Central memory CD8-positive, alpha-beta T cell (primary cell): ENCODE data around the gene STAT4.

Experiments used
- ATAC-seq: fragments of 150-1000 bp; cut with Tn5 transposase; replicated peaks from 2 replicates; pipeline ENCODE4 v1.10.0; 2022; ENCODE audit warnings: mild to moderate bottlenecking, moderate FRiP score, moderate number of reproducible peaks; ENCODE audit not compliant: poor library complexity, severe bottlenecking; ENCODE audit errors: extremely low read depth
- DNase-seq, 2 donors: peaks; one replicate each; pipeline ENCODE4 v3.0.0; 2021; ENCODE audit warnings: low spot score in 2 of 2
- H3K27ac Mint-ChIP-seq: one replicate; pipeline ENCODE4 v1.8.0; 2022; ENCODE audit warnings: low read depth, mild to moderate bottlenecking, moderate library complexity, mixed read lengths
- H3K27me3 Mint-ChIP-seq: one replicate; pipeline ENCODE4 v1.8.0; 2022; ENCODE audit warnings: mixed read lengths
- H3K36me3 Mint-ChIP-seq: one replicate; pipeline ENCODE4 v1.8.0; 2022; ENCODE audit warnings: mild to moderate bottlenecking, moderate library complexity, mixed read lengths; ENCODE audit not compliant: insufficient read depth
- H3K4me1 Mint-ChIP-seq: one replicate; pipeline ENCODE4 v1.8.0; 2022; ENCODE audit warnings: mixed read lengths
- H3K4me3 Mint-ChIP-seq: one replicate; pipeline ENCODE4 v1.8.0; 2022; ENCODE audit warnings: mild to moderate bottlenecking, moderate library complexity, mixed read lengths
- H3K9me3 Mint-ChIP-seq: one replicate; pipeline ENCODE4 v1.8.0; 2022; ENCODE audit warnings: mixed read lengths

The STAT4 gene

GRCh38 chr2:191020742-191021381 is 129.9 kb downstream of the STAT4 start:
- peak; percentile 25 for ATAC-seq
- no peak overlapping the region for H3K4me3 Mint-ChIP-seq

DNA sequence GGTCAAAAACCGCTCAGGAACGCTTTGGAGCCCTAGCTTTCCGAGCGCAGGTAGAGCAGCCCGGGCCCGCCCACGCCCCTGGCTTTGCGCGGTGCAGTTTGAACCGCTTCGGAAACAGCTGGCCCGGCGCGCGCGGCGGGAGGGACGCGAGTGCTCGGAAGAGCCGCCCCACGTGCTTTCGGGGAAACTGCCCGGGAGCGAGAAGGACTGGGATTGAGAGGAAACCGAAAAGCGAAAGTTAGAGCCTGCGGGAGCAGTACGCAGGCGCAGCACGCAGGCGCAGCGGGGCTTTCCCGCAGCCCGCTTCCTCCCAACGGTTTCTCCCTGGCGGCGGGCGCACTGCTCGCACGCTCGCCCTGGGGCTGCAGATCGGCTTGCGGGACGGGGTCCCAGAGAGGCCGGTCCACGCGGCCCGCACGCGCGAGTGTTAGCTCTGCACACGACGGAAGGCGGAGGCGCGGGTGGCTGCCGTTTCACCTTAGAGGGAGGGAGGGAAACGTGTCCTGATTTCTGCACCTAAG is 130.5 kb downstream of the STAT4 start:
- Mint-ChIP-seq H3K9me3 (no peaks in the 10 kb centered on the region), H3K4me1 (peaks cover 5% of the 10 kb centered on the region), H3K27ac (no peak overlapping the region), H3K4me3 (no peak overlapping the region), H3K27me3 (no peaks in the 10 kb centered on the region), H3K36me3 (no peaks in the 10 kb centered on the region)
- peak; percentile 82 for DNase-seq
- ATAC-seq = peak; percentile 75

More at GRCh38 chr2:191020742-191021381, 129.9 kb downstream of the STAT4 start:
- peaks cover 7% of the 10 kb centered on the region for H3K4me1 Mint-ChIP-seq
- peak in 1 of 2 donors; percentile 27 for DNase-seq
- H3K9me3 Mint-ChIP-seq = no peaks in the 10 kb centered on the region
- no peak overlapping the region for H3K27ac Mint-ChIP-seq
- peaks cover 3% of the 10 kb centered on the region for H3K36me3 Mint-ChIP-seq
- no peaks in the 10 kb centered on the region for H3K27me3 Mint-ChIP-seq

GRCh38 chr2:191019376-191019775 is 131.4 kb downstream of the STAT4 start:
- peak overlapping the region; percentile 6 for H3K27ac Mint-ChIP-seq
- H3K36me3 Mint-ChIP-seq = no peaks in the 10 kb centered on the region
- no peaks in the 10 kb centered on the region for H3K9me3 Mint-ChIP-seq
- no peak for DNase-seq
- peaks cover 5% of the 10 kb centered on the region for H3K4me1 Mint-ChIP-seq
- H3K27me3 Mint-ChIP-seq = no peaks in the 10 kb centered on the region
- peak overlapping the region; percentile 64 for H3K4me3 Mint-ChIP-seq
- no peak for ATAC-seq

DNA sequence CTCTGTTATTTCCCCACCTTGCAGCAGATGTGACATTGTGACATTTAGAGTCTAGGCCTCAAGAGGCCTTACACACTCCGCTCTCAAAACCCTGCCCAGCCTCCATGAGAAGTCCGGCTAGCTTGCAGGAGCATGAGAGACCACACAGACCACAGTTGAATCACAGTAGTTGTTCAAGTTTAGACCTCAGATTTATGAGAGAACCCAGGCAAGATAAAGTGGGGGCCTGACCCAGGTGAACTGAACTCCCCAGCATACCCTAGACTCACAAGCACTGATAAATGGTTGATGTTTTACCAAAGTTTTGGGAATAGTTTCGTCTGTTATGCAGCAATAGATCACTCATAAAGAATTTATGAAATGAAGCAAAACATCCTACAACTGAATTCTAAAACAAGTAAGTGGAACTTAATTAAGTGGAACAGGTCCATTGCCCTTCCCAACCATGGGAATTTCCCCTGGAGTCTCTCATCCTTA is 132.1 kb downstream of the STAT4 start:
- Mint-ChIP-seq H3K27ac (peak overlapping the region; percentile 6), H3K27me3 (no peaks in the 10 kb centered on the region), H3K4me1 (peaks cover 5% of the 10 kb centered on the region), H3K36me3 (no peaks in the 10 kb centered on the region), H3K9me3 (no peaks in the 10 kb centered on the region), H3K4me3 (peak overlapping the region; percentile 64)
- ATAC-seq = no peak
- no peak for DNase-seq

DNA sequence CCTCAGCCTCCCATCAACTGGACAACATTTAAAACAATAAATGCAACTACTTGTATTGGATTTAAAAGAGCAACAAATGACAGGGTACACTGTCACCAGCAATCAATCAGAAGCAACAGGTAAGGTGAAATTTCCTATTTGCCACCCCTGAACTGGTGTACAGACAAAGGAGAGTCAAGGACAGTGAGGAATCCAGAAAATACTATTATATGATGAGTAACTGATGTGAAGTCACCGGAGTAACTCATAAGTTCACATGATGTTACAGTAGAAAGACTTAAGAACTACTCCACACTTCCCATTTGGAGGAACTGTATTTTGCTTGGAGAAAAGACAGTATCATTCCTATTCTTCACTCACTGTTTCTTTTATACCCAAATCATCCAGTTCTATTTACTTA is 132.7 kb downstream of the STAT4 start:
- Mint-ChIP-seq H3K4me1 (peaks cover 5% of the 10 kb centered on the region), H3K4me3 (peak overlapping the region; percentile 64), H3K9me3 (no peaks in the 10 kb centered on the region), H3K27me3 (no peaks in the 10 kb centered on the region), H3K27ac (peak overlapping the region; percentile 6), H3K36me3 (no peaks in the 10 kb centered on the region)
- DNase-seq (no peak), ATAC-seq (no peak)

- H3K36me3 Mint-ChIP-seq = peaks cover 3% of the 10 kb centered on the region
- no peak overlapping the region for H3K27ac Mint-ChIP-seq
- H3K27me3 Mint-ChIP-seq = no peaks in the 10 kb centered on the region
- H3K4me3 Mint-ChIP-seq = no peak overlapping the region
- peaks cover 10% of the 10 kb centered on the region for H3K4me1 Mint-ChIP-seq
- ATAC-seq (no peak), DNase-seq (no peak)
- no peaks in the 10 kb centered on the region for H3K9me3 Mint-ChIP-seq
These were observed 135.0 kb downstream of the STAT4 start for GRCh38 chr2:191015831-191016230.

- Mint-ChIP-seq H3K4me1 (peaks cover 15% of the 10 kb centered on the region), H3K36me3 (peaks cover 4% of the 10 kb centered on the region), H3K4me3 (no peak overlapping the region), H3K27ac (no peak overlapping the region), H3K9me3 (no peaks in the 10 kb centered on the region), H3K27me3 (no peaks in the 10 kb centered on the region)
- DNase-seq = no peak
- no peak for ATAC-seq
These were observed 135.6 kb downstream of the STAT4 start for GRCh38 chr2:191015239-191015638.

DNA sequence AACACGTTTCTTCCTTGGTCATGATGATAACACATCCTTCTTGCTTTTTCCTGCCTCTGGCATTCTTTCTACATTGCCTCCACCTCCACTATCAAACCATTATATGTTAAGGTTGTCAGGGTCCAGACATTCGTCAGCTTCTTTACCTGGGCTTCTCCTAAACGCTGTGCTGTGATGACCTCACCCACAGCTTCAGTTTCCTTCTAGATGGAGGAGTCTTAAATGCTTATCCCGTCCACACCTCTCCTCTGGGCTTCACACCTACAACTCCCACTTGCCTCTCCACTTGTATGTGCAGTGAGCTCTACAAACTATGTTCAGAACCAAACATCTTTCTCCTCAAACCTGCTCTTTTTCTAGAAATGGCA is 136.2 kb downstream of the STAT4 start:
- DNase-seq (no peak), ATAC-seq (peak; percentile 3)
- Mint-ChIP-seq H3K27ac (no peak overlapping the region), H3K9me3 (no peaks in the 10 kb centered on the region), H3K36me3 (peaks cover 10% of the 10 kb centered on the region), H3K27me3 (no peaks in the 10 kb centered on the region), H3K4me3 (no peak overlapping the region), H3K4me1 (peaks cover 19% of the 10 kb centered on the region)

DNA sequence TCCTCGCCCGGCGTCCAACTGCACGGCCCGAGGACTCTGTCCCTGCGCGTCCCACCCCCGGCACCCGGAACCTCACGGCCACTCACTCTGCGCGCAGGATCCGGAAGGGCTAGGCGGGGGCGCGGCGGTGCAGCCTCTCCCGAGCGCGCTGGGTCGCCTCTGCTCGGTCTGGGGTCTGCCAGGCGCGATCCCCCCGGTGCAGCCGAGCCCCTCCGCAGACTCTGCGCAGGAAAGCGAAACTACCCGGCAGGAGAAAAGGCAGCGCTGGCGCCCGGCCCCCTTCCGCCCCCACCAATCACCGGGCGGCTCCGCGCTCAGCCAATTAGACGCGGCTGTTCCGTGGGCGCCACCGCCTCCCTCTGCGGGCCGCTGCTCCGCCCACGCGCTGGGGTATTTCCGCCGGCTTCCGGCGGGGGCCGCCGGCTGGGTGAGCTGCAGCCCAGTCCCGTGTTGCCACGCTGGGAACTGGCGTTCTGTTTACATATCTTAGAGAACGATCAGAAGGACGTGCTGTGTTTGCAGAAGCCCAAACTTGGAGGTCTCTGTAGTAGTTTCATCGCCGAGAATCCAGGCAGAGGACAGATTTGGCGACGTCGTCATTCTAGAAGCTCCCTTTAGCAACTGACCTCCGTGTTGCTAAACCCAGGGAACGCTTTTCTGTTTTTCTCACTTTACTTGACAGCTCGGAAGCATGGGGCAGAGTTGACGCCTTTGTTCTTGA is 136.7 kb downstream of the STAT4 start, which contains the start of gene STAT1:
TSS of gene STAT1 (minus strand) at position 240 of the 721 bp plus-strand sequence. CDS start 4,168 bp downstream, outside the sequence.
- no peak within 1 kb of the TSS for H3K4me3 Mint-ChIP-seq
- no peak within 1 kb of the TSS for H3K27ac Mint-ChIP-seq
- H3K4me1 Mint-ChIP-seq = peaks cover 19% of the 10 kb centered on the region
- H3K36me3 Mint-ChIP-seq = peaks cover 14% of the 10 kb centered on the region
- H3K27me3 Mint-ChIP-seq = no peaks in the 10 kb centered on the region
- H3K9me3 Mint-ChIP-seq = no peaks in the 10 kb centered on the region
- ATAC-seq = peak; percentile 85
- peak; percentile 95 to 96 for DNase-seq

DNA sequence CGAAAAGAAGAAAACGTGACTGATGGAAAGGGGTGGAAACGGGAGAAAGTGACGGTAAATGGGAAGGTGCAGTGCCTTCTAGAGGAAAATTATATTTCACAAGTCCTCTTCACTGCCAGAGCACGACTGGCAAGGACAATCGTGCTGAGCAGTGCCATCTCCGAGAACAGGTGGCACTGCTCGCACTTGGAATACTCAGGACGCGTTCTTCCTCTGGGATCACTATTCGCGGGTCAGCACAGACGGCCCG is 137.2 kb downstream of the STAT4 start:
- DNase-seq (no peak), ATAC-seq (peak; percentile 10)
- Mint-ChIP-seq H3K9me3 (no peaks in the 10 kb centered on the region), H3K4me1 (peaks cover 17% of the 10 kb centered on the region), H3K27ac (no peak overlapping the region), H3K27me3 (no peaks in the 10 kb centered on the region), H3K4me3 (no peak overlapping the region), H3K36me3 (peaks cover 16% of the 10 kb centered on the region)

DNA sequence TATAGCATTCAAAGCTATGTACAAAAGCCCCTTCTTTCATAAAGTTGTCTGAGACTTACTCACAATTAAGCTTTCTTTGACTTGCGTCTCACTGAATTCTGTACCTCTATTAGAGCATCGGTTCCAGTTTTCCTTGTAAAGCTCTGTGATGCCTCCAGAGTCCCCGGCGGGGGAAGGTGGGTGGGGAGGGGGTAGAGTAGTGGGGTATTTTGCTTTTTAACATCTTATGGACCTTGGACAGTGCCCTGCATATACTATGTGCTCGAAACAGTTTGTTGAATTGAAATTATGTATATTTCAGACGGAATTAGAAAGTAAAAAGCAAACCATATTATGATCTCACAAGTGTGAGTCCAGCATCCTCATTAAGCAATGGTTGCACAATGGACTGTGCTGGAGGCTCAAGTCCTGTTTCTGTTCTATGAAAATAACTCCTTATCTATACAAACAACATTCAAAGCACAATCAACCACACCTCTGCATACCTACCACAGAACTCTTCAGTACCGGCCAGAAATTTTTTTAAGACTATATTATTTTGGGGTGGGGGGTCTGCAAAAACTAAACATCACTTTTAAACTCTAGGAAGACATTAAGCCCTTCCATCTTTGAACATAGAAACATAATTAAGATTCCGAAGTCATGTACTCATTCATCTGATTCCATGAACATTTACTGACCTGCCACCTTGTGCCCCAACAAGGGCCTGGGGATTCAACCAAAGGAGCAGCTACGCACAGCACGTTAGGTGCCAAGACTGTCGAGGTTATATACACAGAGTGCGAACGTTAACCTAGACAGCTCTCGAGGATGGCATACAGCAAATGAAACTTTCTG is 137.7 kb downstream of the STAT4 start:
- DNase-seq = no peak
- no peaks in the 10 kb centered on the region for H3K9me3 Mint-ChIP-seq
- no peak overlapping the region for H3K4me3 Mint-ChIP-seq
- peak; percentile 24 for ATAC-seq
- no peak overlapping the region for H3K27ac Mint-ChIP-seq
- peaks cover 20% of the 10 kb centered on the region for H3K36me3 Mint-ChIP-seq
- H3K4me1 Mint-ChIP-seq = peaks cover 19% of the 10 kb centered on the region
- H3K27me3 Mint-ChIP-seq = no peaks in the 10 kb centered on the region

DNA sequence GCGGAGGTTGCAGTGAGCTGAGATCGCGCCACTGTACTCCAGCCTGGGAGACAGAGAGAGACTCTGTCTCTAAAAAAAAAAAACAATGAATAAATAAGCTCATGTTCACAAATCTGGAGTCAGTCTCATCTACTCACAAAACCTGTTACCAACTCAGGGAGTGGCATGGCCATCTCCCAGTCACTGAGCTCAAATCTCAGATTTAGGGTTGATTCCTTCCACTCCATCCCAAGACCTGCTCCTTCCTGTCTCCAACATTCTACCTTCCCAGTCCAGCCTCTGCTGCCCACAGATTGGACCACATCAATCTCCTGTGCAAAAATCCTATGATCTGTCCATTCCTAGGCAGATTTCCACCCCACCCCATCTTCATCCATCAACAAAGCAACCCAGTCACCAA is 138.4 kb downstream of the STAT4 start:
- H3K36me3 Mint-ChIP-seq = peaks cover 26% of the 10 kb centered on the region
- H3K4me3 Mint-ChIP-seq = no peak overlapping the region
- H3K27me3 Mint-ChIP-seq = no peaks in the 10 kb centered on the region
- peaks cover 19% of the 10 kb centered on the region for H3K4me1 Mint-ChIP-seq
- ATAC-seq (no peak), DNase-seq (no peak)
- H3K27ac Mint-ChIP-seq = no peak overlapping the region
- H3K9me3 Mint-ChIP-seq = no peaks in the 10 kb centered on the region
